Epithelial cell of proximal tubule (primary cell): ENCODE data around the gene MSL3B.

ENCODE experiments used
- DNase-seq: peaks from one replicate; pipeline ENCODE4 v3.0.0-alpha.2; 2011; ENCODE audit warnings: low read depth
- H3K4me3 ChIP-seq: 2 replicates; pipeline ENCODE4 v1.5.1; 2011; ENCODE audit warnings: low read depth, mild to moderate bottlenecking, low read length
- TF ChIP-seq, protein P1 (sequence below): conservative IDR thresholded peaks from 2 replicates; pipeline ENCODE4 v1.5.1; 2012; ENCODE audit warnings: low read depth, mild to moderate bottlenecking, low read length

The MSL3B gene

DNA sequence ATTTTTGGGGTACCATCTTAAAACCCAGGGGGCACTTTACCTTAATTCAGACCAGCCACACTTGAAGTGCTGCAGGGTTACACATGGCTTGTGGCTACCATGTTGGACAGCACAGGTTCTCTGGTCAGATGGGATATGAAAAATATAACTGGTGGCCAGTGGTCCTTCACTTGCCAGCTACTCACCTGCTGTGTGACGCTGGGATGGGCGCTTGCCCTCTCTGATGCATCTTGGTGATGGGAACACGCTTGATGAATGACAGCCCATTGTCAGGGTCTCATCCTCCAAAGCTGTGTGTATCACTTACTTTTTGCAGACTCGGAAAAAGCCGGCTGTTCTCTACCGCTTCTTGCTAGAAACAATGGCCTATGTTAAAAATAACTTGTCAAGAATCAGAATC is 36.3 kb downstream of the MSL3B start:
- DNase-seq, result no peak
- H3K4me3 ChIP-seq, result no peak overlapping the region
- TF ChIP-seq, protein P1, sequence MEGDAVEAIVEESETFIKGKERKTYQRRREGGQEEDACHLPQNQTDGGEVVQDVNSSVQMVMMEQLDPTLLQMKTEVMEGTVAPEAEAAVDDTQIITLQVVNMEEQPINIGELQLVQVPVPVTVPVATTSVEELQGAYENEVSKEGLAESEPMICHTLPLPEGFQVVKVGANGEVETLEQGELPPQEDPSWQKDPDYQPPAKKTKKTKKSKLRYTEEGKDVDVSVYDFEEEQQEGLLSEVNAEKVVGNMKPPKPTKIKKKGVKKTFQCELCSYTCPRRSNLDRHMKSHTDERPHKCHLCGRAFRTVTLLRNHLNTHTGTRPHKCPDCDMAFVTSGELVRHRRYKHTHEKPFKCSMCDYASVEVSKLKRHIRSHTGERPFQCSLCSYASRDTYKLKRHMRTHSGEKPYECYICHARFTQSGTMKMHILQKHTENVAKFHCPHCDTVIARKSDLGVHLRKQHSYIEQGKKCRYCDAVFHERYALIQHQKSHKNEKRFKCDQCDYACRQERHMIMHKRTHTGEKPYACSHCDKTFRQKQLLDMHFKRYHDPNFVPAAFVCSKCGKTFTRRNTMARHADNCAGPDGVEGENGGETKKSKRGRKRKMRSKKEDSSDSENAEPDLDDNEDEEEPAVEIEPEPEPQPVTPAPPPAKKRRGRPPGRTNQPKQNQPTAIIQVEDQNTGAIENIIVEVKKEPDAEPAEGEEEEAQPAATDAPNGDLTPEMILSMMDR, result no peak

DNA sequence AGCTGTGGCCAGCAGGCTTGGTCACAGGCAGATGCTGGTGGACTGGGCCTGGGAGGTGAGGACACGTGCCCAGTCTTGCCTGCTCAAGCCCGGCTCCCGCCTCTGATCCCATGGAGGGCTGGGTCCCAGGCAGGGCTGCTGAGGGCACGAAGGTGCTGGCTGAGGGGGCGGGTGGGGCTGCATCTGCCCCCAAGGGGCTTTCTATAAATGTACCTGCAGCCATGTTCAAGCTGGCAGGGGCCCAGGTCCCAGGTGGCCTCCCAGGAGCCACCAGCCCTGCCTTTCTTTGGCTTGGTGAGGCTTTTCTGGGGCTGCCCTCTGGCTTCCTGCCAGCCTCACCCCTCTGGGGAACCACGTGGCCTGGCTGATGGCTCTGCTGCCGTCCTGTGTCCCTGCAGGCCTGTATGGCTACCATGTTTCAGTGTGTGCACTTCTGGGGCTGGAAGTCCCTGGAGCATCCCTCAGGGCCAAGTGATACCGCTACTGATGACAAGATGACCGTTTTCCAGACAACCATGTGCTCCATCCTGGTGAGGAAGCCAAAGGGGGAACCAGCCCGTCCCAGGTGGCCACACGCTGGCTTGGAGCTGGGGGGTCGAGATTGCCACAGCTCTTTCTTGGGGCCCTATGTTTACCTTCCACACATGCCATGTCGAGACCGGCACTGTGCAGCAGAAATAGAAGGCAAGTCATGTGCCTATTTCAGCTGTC is 37.0 kb downstream of the MSL3B start:
- DNase-seq, result no peak
- TF ChIP-seq, protein P1, result no peak
- no peak overlapping the region for H3K4me3 ChIP-seq

DNA sequence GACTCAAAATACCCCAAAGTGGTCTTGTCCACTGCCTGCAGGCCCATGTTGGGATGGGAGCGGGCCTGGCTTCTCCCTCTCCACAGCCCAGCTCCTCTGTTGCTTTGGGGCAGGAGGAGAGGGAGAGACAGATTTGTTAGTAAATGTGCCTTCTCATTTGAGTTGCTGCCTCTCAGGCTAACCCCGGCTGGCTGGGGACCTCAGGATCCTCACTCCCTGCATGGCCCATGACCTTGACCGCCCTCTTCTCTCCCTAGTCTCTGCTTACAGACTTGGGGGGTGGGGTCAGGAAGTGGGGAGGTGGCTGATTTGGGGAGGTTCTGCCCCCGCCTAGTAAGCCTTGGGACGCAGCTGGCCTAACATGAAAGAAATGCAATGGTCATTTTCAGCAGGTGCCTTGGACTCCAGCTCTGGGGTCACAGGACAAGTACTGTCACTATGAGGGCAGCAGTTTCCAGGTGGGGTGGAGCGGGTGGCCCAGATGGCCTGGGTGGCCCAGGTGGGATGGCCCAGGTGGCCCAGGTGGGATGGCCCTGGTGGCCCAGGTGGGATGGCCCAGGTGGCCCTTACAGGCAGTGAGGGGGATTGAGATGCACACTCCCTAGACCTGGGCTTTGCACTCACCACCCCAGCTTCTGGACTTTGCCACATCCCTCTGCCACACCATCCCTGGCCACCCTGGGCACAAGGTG is 37.9 kb downstream of the MSL3B start:
- no peak overlapping the region for H3K4me3 ChIP-seq
- TF ChIP-seq, protein P1, result no peak
- no peak for DNase-seq

DNA sequence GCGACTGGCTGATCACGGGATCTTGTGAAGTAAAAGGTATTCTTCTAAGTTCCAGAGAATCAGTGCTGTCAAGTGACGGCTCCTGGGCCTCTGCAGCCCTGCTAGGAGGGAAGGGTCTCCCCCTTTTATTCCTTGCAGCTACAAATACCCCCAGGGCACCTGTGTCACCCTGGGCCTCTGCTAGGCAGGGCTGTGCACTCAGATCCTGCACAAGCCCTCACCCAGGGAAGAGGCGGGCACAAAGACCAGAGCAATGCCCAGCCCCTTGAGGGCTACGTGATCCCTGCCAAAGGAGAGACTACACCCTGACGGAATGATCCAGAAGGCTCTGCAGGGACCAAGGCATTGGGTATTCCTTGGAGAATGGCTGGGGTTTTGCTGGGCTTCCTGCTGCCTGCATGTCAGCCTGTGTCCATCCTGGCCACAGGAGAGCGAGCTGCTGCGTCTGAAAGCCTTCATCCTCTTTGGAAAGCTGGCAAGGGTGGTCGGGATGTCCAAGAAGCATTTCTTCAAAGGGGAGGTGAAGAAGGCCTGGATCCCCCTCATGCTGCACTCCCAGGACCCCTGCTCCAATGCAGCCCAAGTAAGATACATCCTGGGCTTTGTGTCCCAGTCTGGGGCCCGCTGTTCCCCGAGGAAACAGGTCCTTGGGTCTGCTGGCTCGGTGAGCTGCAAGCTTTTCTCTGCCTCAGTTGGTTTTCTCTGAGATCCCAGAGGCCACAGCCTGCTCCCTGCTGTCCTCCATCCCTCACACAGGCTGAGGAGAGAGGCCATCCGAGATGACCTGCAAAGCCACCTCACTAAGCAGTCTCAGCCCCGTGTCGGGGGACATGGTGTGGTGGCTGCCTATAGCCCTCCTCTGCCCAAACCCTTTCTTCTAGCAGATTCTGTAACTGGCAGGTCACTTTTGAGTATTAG is 38.7 kb downstream of the MSL3B start:
- H3K4me3 ChIP-seq, result no peak overlapping the region
- TF ChIP-seq, protein P1, result no peak
- DNase-seq, result no peak

DNA sequence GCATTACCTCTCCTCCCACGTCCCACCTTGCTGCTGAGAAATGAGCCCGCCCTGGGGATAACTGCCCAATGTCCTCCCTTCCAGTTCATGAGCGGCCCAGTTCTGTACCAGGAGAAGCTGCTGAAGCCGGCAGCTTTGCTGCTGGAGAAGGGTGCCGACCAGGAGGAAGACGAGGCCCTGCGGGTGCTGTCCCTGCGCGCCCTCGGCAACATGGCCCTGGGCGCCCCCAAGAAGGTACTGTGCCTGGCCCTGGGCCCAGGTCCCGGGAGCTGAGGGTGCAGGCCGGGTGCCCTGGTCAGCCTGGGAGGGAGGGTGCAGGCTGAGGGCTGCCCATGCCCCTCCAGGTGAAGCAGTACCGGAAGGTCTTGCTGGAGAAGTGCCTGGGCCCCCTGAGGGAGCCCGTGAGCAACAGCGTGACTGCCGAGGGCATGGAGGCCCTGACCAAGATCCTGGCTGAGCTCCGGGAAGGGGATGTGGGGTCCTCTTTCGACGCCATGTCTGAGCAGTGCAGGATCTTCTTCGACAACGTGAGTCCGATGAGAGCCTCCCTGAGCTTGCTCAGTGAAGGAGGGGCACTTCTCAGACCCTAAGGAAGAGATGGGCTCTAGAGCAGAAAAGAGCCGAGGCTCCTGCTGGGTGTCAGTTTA is 39.5 kb downstream of the MSL3B start:
- TF ChIP-seq, protein P1, result no peak
- no peak overlapping the region for H3K4me3 ChIP-seq
- DNase-seq, result no peak

DNA sequence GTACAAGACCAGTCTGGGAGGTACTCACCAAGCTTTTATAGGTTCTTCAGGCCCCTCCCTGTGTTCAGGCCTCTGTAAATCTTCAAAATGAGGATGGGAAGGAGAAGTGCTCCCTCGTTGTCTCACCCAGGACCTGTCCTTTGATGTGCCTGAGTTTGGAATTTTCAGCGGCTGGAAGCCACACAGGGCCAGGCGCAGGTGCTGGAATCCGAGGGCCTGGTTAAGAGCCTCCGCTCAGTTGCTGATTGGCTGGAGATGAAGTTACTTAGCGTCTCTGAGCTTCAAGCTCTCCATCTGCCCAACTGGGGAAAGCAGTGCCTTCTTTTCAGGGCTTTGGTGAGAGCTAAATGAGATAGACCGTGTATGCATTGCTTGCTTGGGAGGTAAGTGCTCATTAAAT is 43.8 kb downstream of the MSL3B start:
- TF ChIP-seq, protein P1, result no peak
- H3K4me3 ChIP-seq, result no peak overlapping the region
- no peak for DNase-seq
